Right atrium auricular region (tissue), 2 donors: ENCODE data around the gene TCF7. TPM values are rescaled to one million over a fixed set of nuclear protein-coding genes. Genes with fewer than 3 reads are reported as not detected.

Experiments used
- DNase-seq: peaks from one replicate; pipeline ENCODE4 v3.0.0-alpha.2; 2019; ENCODE audit warnings: low spot score
- H3K27ac ChIP-seq, 2 donors: fragments of 200-600 bp; sonication (generic); 1 replicate in 1 of 2; 2 replicates in 1 of 2; pipeline ENCODE4 v1.5.1; 2016 to 2019
- H3K27me3 ChIP-seq, 2 donors: fragments of 200-600 bp; sonication (generic); one replicate each; pipeline versions ENCODE4 v1.5.1 to v1.6.0; 2017 to 2019
- H3K36me3 ChIP-seq: fragments of 200-600 bp; sonication (generic); one replicate; pipeline ENCODE4 v1.5.1; 2016
- H3K4me1 ChIP-seq, 2 donors: fragments of 200-600 bp; sonication (generic); one replicate each; pipeline versions ENCODE4 v1.5.1 to v1.6.0; 2017 to 2019
- H3K4me3 ChIP-seq, 2 donors: fragments of 200-600 bp; sonication (generic); 1 replicate in 1 of 2; 2 replicates in 1 of 2; pipeline ENCODE4 v1.5.1; 2017 to 2019; ENCODE audit warnings: mild to moderate bottlenecking in 1 of 2, moderate library complexity in 1 of 2
- H3K9me3 ChIP-seq, 2 donors: fragments of 200-600 bp; sonication (generic); one replicate each; pipeline ENCODE4 v1.5.1; 2019
- total RNA-seq, 2 donors: library from RNA; depleted of rRNA; stranded (reverse); fragments of >200 nt; gene quantifications; one replicate each; pipeline ENCODE4 v1.1.0, GENCODE V29; 2016
- TF ChIP-seq, protein P1 (sequence below), 2 donors: fragments of 200-600 bp; sonication (generic); IDR thresholded peaks; one replicate each; pipeline ENCODE4 v1.5.1; 2019; ENCODE audit warnings: antibody characterized with exemption in 2 of 2

TCF7 gene
- total RNA-seq, 2 donors from 2014 or later, result 1.3 to 1.7 TPM

DNA sequence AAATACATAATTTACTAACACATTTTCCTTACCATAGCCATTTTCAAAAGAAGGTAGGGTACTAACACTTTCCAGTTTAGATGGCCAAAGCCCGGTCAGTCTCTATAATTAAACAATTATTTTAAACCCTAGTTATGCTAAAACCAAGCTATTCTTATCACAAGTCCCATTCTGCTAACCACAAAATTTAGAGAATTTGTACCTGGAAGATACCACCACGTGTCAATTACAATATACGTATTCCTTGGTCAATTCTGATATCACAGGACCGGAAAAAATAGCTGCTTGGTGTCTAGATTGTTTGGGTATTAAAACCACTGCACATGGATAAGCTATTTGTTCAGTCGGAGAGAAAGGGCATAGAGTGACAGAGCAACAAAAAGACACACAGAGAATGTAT lies 81.2 kb downstream of the TCF7 start:
- Histone ChIP-seq H3K36me3 (peaks cover 53% of the 10 kb centered on the region), H3K27me3 (no peaks in the 10 kb centered on the region), H3K4me1 (peaks cover 0 to 8% of the 10 kb centered on the region in 2 donors), H3K27ac (peak overlapping the region in 1 of 2 donors; percentile 34), H3K4me3 (no peak overlapping the region), H3K9me3 (no peaks in the 10 kb centered on the region)
- DNase-seq, result no peak
- TF ChIP-seq, protein P1, sequence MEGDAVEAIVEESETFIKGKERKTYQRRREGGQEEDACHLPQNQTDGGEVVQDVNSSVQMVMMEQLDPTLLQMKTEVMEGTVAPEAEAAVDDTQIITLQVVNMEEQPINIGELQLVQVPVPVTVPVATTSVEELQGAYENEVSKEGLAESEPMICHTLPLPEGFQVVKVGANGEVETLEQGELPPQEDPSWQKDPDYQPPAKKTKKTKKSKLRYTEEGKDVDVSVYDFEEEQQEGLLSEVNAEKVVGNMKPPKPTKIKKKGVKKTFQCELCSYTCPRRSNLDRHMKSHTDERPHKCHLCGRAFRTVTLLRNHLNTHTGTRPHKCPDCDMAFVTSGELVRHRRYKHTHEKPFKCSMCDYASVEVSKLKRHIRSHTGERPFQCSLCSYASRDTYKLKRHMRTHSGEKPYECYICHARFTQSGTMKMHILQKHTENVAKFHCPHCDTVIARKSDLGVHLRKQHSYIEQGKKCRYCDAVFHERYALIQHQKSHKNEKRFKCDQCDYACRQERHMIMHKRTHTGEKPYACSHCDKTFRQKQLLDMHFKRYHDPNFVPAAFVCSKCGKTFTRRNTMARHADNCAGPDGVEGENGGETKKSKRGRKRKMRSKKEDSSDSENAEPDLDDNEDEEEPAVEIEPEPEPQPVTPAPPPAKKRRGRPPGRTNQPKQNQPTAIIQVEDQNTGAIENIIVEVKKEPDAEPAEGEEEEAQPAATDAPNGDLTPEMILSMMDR (IDR thresholded peaks at IDR 0.05), result no peak

Other genes starting within 250 kb of the TCF7 start
- gene C5orf15, start 146.1 kb upstream of the TCF7 start, total RNA-seq, result 10 to 100 TPM; 32.6 to 59.8 TPM
- 100 to 1,000 TPM; 263 to 394 TPM for gene VDAC1, start 109.7 kb upstream of the TCF7 start, total RNA-seq
- gene SKP1, start 62.3 kb downstream of the TCF7 start, total RNA-seq, result 100 to 1,000 TPM; 287 to 360 TPM
- 100 to 1,000 TPM; 137 to 147 TPM for gene PPP2CA, start 111.4 kb downstream of the TCF7 start, total RNA-seq